GM21825 (cell line): ENCODE results near the gene XPR1.
"Not testable (repeated sequence)": the region's sequence is repeated elsewhere in the genome, so short reads cannot be mapped to it uniquely, and the experiment has no call there.

Experiments
- ATAC-seq: cut with Tn5 transposase; IDR thresholded peaks from one replicate; pipeline ENCODE4 v1.9.1; 2021; ENCODE audit warnings: mild to moderate bottlenecking, moderate library complexity; ENCODE audit not compliant: unreplicated experiment

XPR1 gene

GRCh38 chr1:180778782-180779398 lies 147.1 kb downstream of the XPR1 start:
- no peak for ATAC-seq

- no peak for ATAC-seq
Observed at GRCh38 chr1:180779584-180779983, 147.8 kb downstream of the XPR1 start.

GRCh38 chr1:180781718-180782117 lies 149.9 kb downstream of the XPR1 start:
- ATAC-seq, result no peak

GRCh38 chr1:180785291-180785690 lies 153.5 kb downstream of the XPR1 start:
- ATAC-seq, result no peak

- no peak for ATAC-seq
Observed at GRCh38 chr1:180785887-180786286, 154.1 kb downstream of the XPR1 start.

- no peak for ATAC-seq
Observed at GRCh38 chr1:180786624-180787023, 154.8 kb downstream of the XPR1 start.

- ATAC-seq, result no peak
Observed at GRCh38 chr1:180787628-180788307, 155.9 kb downstream of the XPR1 start.

- no peak for ATAC-seq
Observed at GRCh38 chr1:180789460-180789859, 157.6 kb downstream of the XPR1 start.

- ATAC-seq, result not testable (repeated sequence)
Observed at GRCh38 chr1:180791152-180791551, 159.3 kb downstream of the XPR1 start.

- ATAC-seq, result no peak
Observed at GRCh38 chr1:180791806-180792205, 160.0 kb downstream of the XPR1 start.

- no peak for ATAC-seq
Observed at GRCh38 chr1:180793451-180793850, 161.6 kb downstream of the XPR1 start.

- ATAC-seq, result no peak
Observed at GRCh38 chr1:180796897-180797640, 165.2 kb downstream of the XPR1 start.

- no peak for ATAC-seq
Observed at GRCh38 chr1:180800945-180801344, 169.1 kb downstream of the XPR1 start.

- no peak for ATAC-seq
Observed at GRCh38 chr1:180802813-180803212, 171.0 kb downstream of the XPR1 start.

- ATAC-seq, result peak; percentile 77
Observed at GRCh38 chr1:180805316-180805715, 173.5 kb downstream of the XPR1 start.

- ATAC-seq, result no peak
Observed at GRCh38 chr1:180811298-180811697, 179.5 kb downstream of the XPR1 start.

GRCh38 chr1:180811886-180812285 lies 180.1 kb downstream of the XPR1 start:
- ATAC-seq, result no peak

GRCh38 chr1:180814258-180814657 lies 182.4 kb downstream of the XPR1 start:
- ATAC-seq, result no peak

GRCh38 chr1:180815188-180815587 lies 183.4 kb downstream of the XPR1 start:
- no peak for ATAC-seq

- no peak for ATAC-seq
Observed at GRCh38 chr1:180816132-180816531, 184.3 kb downstream of the XPR1 start.

GRCh38 chr1:180821970-180822369 lies 190.1 kb downstream of the XPR1 start:
- ATAC-seq, result no peak

GRCh38 chr1:180831507-180831906 lies 199.7 kb downstream of the XPR1 start:
- ATAC-seq, result not testable (repeated sequence)
